T follicular helper cell (primary cell): ENCODE data around the gene SERPINA6.
A peak's percentile ranks its signal among the peaks of the same experiment; 100 is the strongest.
"Not testable (repeated sequence)": the region's sequence is repeated elsewhere in the genome, so short reads cannot be mapped to it uniquely, and the experiment has no call there.

Experiments used
- DNase-seq: peaks from one replicate; pipeline ENCODE4 v3.0.0-alpha.2; 2020; ENCODE audit warnings: low read depth

The SERPINA6 gene

GRCh38 chr14:94354638-94355185, 31.6 kb upstream of the SERPINA6 start:
- no peak for DNase-seq

GRCh38 chr14:94354190-94354589, 31.1 kb upstream of the SERPINA6 start:
- not testable (repeated sequence) for DNase-seq

GRCh38 chr14:94349276-94349675, 26.1 kb upstream of the SERPINA6 start:
- no peak for DNase-seq

GRCh38 chr14:94348836-94349235, 25.7 kb upstream of the SERPINA6 start:
- DNase-seq, result no peak

GRCh38 chr14:94346841-94347240, 23.7 kb upstream of the SERPINA6 start:
- DNase-seq, result no peak

GRCh38 chr14:94346065-94346786, 23.1 kb upstream of the SERPINA6 start:
- DNase-seq, result peak; percentile 6

- DNase-seq, result no peak
These were observed 22.4 kb upstream of the SERPINA6 start for GRCh38 chr14:94345344-94346064.

GRCh38 chr14:94344389-94344788, 21.3 kb upstream of the SERPINA6 start:
- no peak for DNase-seq

- no peak for DNase-seq
These were observed 20.3 kb upstream of the SERPINA6 start for GRCh38 chr14:94343238-94344005.

GRCh38 chr14:94342334-94342934, 19.3 kb upstream of the SERPINA6 start:
- no peak for DNase-seq

GRCh38 chr14:94341656-94342333, 18.7 kb upstream of the SERPINA6 start:
- DNase-seq, result no peak

GRCh38 chr14:94340533-94340932, 17.4 kb upstream of the SERPINA6 start:
- no peak for DNase-seq

GRCh38 chr14:94338023-94338422, 14.9 kb upstream of the SERPINA6 start:
- no peak for DNase-seq

GRCh38 chr14:94337274-94337673, 14.1 kb upstream of the SERPINA6 start:
- no peak for DNase-seq

- DNase-seq, result no peak
These were observed 11.7 kb upstream of the SERPINA6 start for GRCh38 chr14:94334872-94335271.

GRCh38 chr14:94332587-94332986, 9.5 kb upstream of the SERPINA6 start:
- no peak for DNase-seq

- DNase-seq, result no peak
These were observed 9.0 kb upstream of the SERPINA6 start for GRCh38 chr14:94332063-94332583.

- no peak for DNase-seq
These were observed 8.3 kb upstream of the SERPINA6 start for GRCh38 chr14:94331462-94331861.

- no peak for DNase-seq
These were observed 7.7 kb upstream of the SERPINA6 start for GRCh38 chr14:94330857-94331256.

GRCh38 chr14:94330432-94330831, 7.3 kb upstream of the SERPINA6 start:
- no peak for DNase-seq

GRCh38 chr14:94329857-94330256, 6.7 kb upstream of the SERPINA6 start:
- DNase-seq, result no peak
